Kidney epithelial cell (primary cell): ENCODE measurements around the gene WBP2NL. TPM values are rescaled to one million over a fixed set of nuclear protein-coding genes. Genes with fewer than 3 reads are reported as not detected.
"Not testable (repeated sequence)": the region's sequence is repeated elsewhere in the genome, so short reads cannot be mapped to it uniquely, and the experiment has no call there.

Experiments used
- DNase-seq: peaks from one replicate; pipeline ENCODE4 v3.0.0-alpha.2; 2010; ENCODE audit warnings: low read depth
- H3K27me3 ChIP-seq: 2 replicates; pipeline ENCODE4 v1.6.0; 2011; ENCODE audit warnings: low read length; ENCODE audit not compliant: control insufficient read depth, insufficient read depth
- H3K36me3 ChIP-seq: 2 replicates; pipeline ENCODE4 v1.5.1; 2011; ENCODE audit warnings: low read length; ENCODE audit not compliant: control insufficient read depth, insufficient read depth
- H3K4me3 ChIP-seq: 2 replicates; pipeline ENCODE4 v1.5.1; 2011; ENCODE audit warnings: low read depth, mild to moderate bottlenecking, control low read depth, low read length
- CTCF ChIP-seq: IDR thresholded peaks from 2 replicates; pipeline ENCODE4 v1.5.1; 2011; ENCODE audit warnings: mild to moderate bottlenecking, moderate library complexity, low read length, control low read depth, inconsistent platforms; ENCODE audit not compliant: insufficient read depth, poor library complexity, severe bottlenecking
- total RNA-seq: library from RNA; depleted of rRNA; stranded (reverse); fragments of >200 nt; gene quantifications from 2 replicates; pipeline ENCODE4 v1.2.3, GENCODE V29; 2015

Gene WBP2NL
- total RNA-seq, 1 donor from 2014 or later = 2.6 TPM

DNA sequence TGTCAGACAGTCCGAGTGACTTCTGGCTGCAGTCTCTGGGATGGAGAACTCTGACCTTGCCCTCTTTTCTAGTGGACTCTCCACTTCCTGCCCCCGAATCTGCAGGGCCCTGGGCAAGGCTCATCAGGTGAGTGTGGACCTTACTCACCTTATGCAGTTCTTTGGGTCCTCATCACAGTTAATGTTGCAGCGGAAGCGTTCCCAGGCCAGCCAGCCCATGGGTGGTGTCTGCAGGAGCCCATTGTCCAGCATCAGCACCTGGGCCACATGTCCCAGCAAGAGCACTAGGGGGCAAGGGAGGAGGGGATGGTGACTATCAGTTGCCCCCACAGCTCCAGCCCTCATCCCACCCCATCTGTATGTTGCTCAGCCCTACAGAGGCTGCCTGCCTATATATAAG, 69.7 kb downstream of the WBP2NL start:
- no peaks in the 10 kb centered on the region for H3K36me3 ChIP-seq
- no peak overlapping the region for H3K4me3 ChIP-seq
- TF ChIP-seq CTCF = no peak
- no peaks in the 10 kb centered on the region for H3K27me3 ChIP-seq
- DNase-seq = no peak

- TF ChIP-seq CTCF = no peak
- Histone ChIP-seq H3K36me3 (no peaks in the 10 kb centered on the region), H3K4me3 (peak overlapping the region; percentile 43), H3K27me3 (no peaks in the 10 kb centered on the region)
- no peak for DNase-seq
Observed at GRCh38 chr22:42069801-42070516, 71.4 kb downstream of the WBP2NL start.

GRCh38 chr22:42070517-42071422, 72.2 kb downstream of the WBP2NL start, which contains the start of gene NAGA:
NAGA (minus strand) TSS chr22:42070812; CDS start chr22:42070297, 515 bp downstream.
- Histone ChIP-seq H3K27me3 (no peaks in the 10 kb centered on the region), H3K36me3 (no peaks in the 10 kb centered on the region), H3K4me3 (peak within 1 kb of the TSS; percentile 43)
- TF ChIP-seq CTCF = no peak
- DNase-seq = peak; percentile 91

GRCh38 chr22:42071508-42071907, 72.9 kb downstream of the WBP2NL start:
- H3K4me3 ChIP-seq, H3K36me3 ChIP-seq: not testable (repeated sequence)

DNA sequence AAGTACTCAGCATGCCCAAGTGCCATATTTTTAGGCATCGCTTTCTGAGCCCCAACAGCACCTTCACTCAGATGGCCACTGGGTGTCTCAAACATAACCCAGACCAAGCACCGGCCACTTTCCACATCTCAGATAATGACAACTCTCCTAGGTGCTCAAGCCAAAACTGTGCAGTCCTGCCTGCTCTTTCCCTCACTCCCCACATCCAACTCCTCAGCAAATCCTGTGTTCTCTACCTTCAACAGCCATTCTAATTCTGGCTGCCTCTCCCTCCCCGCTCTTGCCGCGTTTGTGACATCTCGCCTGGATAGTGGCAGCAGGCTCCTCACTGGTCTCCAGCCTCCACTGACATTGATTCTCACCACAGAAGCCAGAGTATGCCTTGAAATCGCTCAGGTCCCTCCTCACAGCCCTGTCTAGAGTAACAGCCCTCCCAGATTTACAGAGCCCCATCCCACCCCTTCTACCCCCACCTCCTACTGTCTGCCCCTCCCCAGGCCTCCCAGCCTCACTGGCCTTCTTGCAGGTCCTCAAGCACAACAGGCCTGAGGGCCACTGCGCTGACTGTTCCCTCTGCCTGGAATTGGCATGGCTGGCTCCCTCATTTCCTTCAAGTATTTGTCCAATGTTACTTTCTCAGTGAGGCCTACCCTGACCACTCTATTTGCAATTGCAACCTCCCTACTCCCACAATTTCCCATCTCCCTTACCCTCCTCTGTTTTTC, 74.2 kb downstream of the WBP2NL start:
- H3K4me3 ChIP-seq = no peak overlapping the region
- no peaks in the 10 kb centered on the region for H3K27me3 ChIP-seq
- H3K36me3 ChIP-seq = no peaks in the 10 kb centered on the region
- no peak for DNase-seq
- no peak for TF ChIP-seq CTCF

More at GRCh38 chr22:42071508-42071907, 72.9 kb downstream of the WBP2NL start:
- not testable (repeated sequence) for H3K27me3 ChIP-seq, DNase-seq

GRCh38 chr22:42073621-42074041, 75.0 kb downstream of the WBP2NL start:
- peak overlapping the region; percentile 54 for H3K4me3 ChIP-seq
- no peaks in the 10 kb centered on the region for H3K36me3 ChIP-seq
- no peak for DNase-seq
- no peaks in the 10 kb centered on the region for H3K27me3 ChIP-seq
- no peak for TF ChIP-seq CTCF
